Smooth muscle cell (in vitro differentiated cells): ENCODE data around the gene SFTPB. TPM values are rescaled to one million over a fixed set of nuclear protein-coding genes. Genes with fewer than 3 reads are reported as not detected.

Experiments
- DNase-seq: peaks from one replicate; lab custom pipeline; 2025; ENCODE audit not compliant: unreplicated experiment; lab: John Stamatoyannopoulos, UW
- H2AFZ ChIP-seq: fragments of 200-600 bp; sonication (generic); 2 replicates; pipeline ENCODE4 v1.6.0; 2016; ENCODE audit warnings: antibody characterized with exemption, low read depth, mild to moderate bottlenecking
- H3F3A ChIP-seq: fragments of 200-600 bp; sonication (generic); 2 replicates; pipeline ENCODE4 v1.6.0; 2017; ENCODE audit warnings: antibody characterized with exemption, low read depth
- H3K27ac ChIP-seq: fragments of 200-600 bp; sonication (generic); 2 replicates; pipeline ENCODE4 v1.5.1; 2016; ENCODE audit warnings: low read depth, mild to moderate bottlenecking
- H3K27me3 ChIP-seq: fragments of 200-600 bp; sonication (generic); 2 replicates; pipeline ENCODE4 v1.6.1; 2016; ENCODE audit warnings: low read depth, mild to moderate bottlenecking
- H3K36me3 ChIP-seq: fragments of 200-600 bp; sonication (generic); 2 replicates; pipeline ENCODE4 v1.5.1; 2016; ENCODE audit warnings: low read depth
- H3K4me1 ChIP-seq: fragments of 200-600 bp; sonication (generic); 2 replicates; pipeline ENCODE4 v1.5.1; 2016; ENCODE audit warnings: low read depth
- H3K4me2 ChIP-seq: fragments of 200-600 bp; sonication (generic); 2 replicates; pipeline ENCODE4 v1.6.0; 2016; ENCODE audit warnings: mild to moderate bottlenecking
- H3K4me3 ChIP-seq: fragments of 200-600 bp; sonication (generic); 2 replicates; pipeline ENCODE4 v1.5.1; 2016; ENCODE audit warnings: mild to moderate bottlenecking
- H3K79me2 ChIP-seq: fragments of 200-600 bp; sonication (generic); 2 replicates; pipeline ENCODE4 v1.6.0; 2016; ENCODE audit warnings: low read depth, mild to moderate bottlenecking
- H3K9ac ChIP-seq: fragments of 200-600 bp; sonication (generic); 2 replicates; pipeline ENCODE4 v1.6.0; 2016; ENCODE audit warnings: low read depth
- H3K9me3 ChIP-seq: fragments of 200-600 bp; sonication (generic); replicated peaks from 2 replicates; pipeline ENCODE4 v1.5.1; 2016; ENCODE audit warnings: low read depth
- H4K20me1 ChIP-seq: fragments of 200-600 bp; sonication (generic); 2 replicates; pipeline ENCODE4 v1.6.0; 2016; ENCODE audit warnings: low read depth
- CTCF ChIP-seq: fragments of 200-600 bp; sonication (generic); IDR thresholded peaks from 2 replicates; pipeline ENCODE4 v1.5.1; 2017; ENCODE audit warnings: borderline replicate concordance, mild to moderate bottlenecking, antibody characterized with exemption; ENCODE audit not compliant: insufficient read depth, poor library complexity, severe bottlenecking
- WGBS: methylation state at CpG from one replicate; pipeline ENCODE4 v1.1.7; 2016; ENCODE audit warnings: low lambda C conversion rate; 5-methylcytosine and 5-hydroxymethylcytosine counted together
- polyA plus RNA-seq: library from polyadenylated mRNA; unstranded; fragments of >200 nt; fragmentation: Nextera tagmentation; extraction: Ambion mirVana; gene quantifications from 2 replicates; pipeline ENCODE4 v1.2.1, GENCODE V29; 2016
- total RNA-seq: library from RNA; depleted of rRNA; stranded (reverse); fragments of >200 nt; gene quantifications from 2 replicates; pipeline ENCODE4 v1.2.3, GENCODE V29; 2014

SFTPB gene
- total and polyA plus RNA-seq, 2 experiments from 2014 or later, result not detected

DNA sequence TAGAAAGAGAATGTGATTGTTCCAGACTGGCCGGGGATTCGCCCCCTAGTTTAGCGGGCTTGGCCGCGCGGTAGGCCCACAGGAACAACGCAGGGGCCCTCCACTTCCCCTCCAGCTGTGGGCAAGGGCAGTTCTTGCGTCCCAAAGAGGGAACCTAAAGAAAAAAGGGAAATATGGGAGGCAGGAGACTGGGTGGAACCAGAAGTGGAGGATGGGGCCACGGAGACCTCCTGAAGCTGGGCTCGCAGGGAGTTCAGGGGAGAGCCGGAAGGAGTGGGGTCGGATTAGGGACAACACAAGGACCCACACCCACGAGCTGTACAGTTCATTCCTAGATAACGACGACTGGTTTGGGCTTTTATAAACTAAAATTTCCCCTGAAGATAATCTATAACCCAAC is 44.3 kb upstream of the SFTPB start:
- Histone ChIP-seq H3K4me3 (no peak overlapping the region), H3K9ac (no peak overlapping the region), H3K27me3 (peaks cover 4% of the 10 kb centered on the region), H2AFZ (no peak overlapping the region), H3K4me2 (no peak overlapping the region), H3K79me2 (no peaks in the 10 kb centered on the region), H3K9me3 (no peaks in the 10 kb centered on the region), H4K20me1 (no peaks in the 10 kb centered on the region), H3K27ac (no peak overlapping the region), H3F3A (no peaks in the 10 kb centered on the region), H3K36me3 (no peaks in the 10 kb centered on the region), H3K4me1 (peaks cover 6% of the 10 kb centered on the region)
- no peak for TF ChIP-seq CTCF
- no peak for DNase-seq
- WGBS, result 86% methylated on average over 15 of the region's 15 CpGs

- no peak for DNase-seq
- no peak overlapping the region for H3K4me3 ChIP-seq
- no peak overlapping the region for H2AFZ ChIP-seq
- no peak for TF ChIP-seq CTCF
- H3F3A ChIP-seq, result no peaks in the 10 kb centered on the region
- no peaks in the 10 kb centered on the region for H3K9me3 ChIP-seq
- H3K36me3 ChIP-seq, result no peaks in the 10 kb centered on the region
- no peak overlapping the region for H3K9ac ChIP-seq
- 100% methylated on average over 8 of the region's 8 CpGs for WGBS
- H3K79me2 ChIP-seq, result no peaks in the 10 kb centered on the region
- H3K4me1 ChIP-seq, result no peaks in the 10 kb centered on the region
- no peak overlapping the region for H3K27ac ChIP-seq
- no peaks in the 10 kb centered on the region for H4K20me1 ChIP-seq
- peaks cover 4% of the 10 kb centered on the region for H3K27me3 ChIP-seq
- no peak overlapping the region for H3K4me2 ChIP-seq
Measured at GRCh38 chr2:85711578-85712060, 43.6 kb upstream of the SFTPB start.

- no peak overlapping the region for H3K4me3 ChIP-seq
- no peak overlapping the region for H3K9ac ChIP-seq
- WGBS, result 73% methylated on average over 19 of the region's 19 CpGs
- peaks cover 4% of the 10 kb centered on the region for H3K27me3 ChIP-seq
- H3K4me1 ChIP-seq, result no peaks in the 10 kb centered on the region
- DNase-seq, result no peak
- no peaks in the 10 kb centered on the region for H4K20me1 ChIP-seq
- no peaks in the 10 kb centered on the region for H3K36me3 ChIP-seq
- H3F3A ChIP-seq, result no peaks in the 10 kb centered on the region
- TF ChIP-seq CTCF, result no peak
- H2AFZ ChIP-seq, result no peak overlapping the region
- H3K79me2 ChIP-seq, result no peaks in the 10 kb centered on the region
- no peak overlapping the region for H3K4me2 ChIP-seq
- H3K27ac ChIP-seq, result no peak overlapping the region
- no peaks in the 10 kb centered on the region for H3K9me3 ChIP-seq
Measured at GRCh38 chr2:85710687-85711577, 42.9 kb upstream of the SFTPB start.
